SK-N-MC (cell line): ENCODE measurements around the gene ZCCHC10.

Source experiments
- DNase-seq: peaks from one replicate; pipeline ENCODE4 v3.0.0-alpha.2; 2011; ENCODE audit warnings: low read depth, low spot score
- H3K27ac ChIP-seq: fragments of 200-600 bp; sonication (generic); 2 replicates; pipeline ENCODE4 v1.5.1; 2016; ENCODE audit warnings: mixed run types
- H3K36me3 ChIP-seq: fragments of 200-600 bp; sonication (generic); 2 replicates; pipeline ENCODE4 v1.6.1; 2017; ENCODE audit warnings: antibody characterized with exemption, low read length, mixed read lengths; ENCODE audit not compliant: insufficient read depth
- H3K4me3 ChIP-seq: fragments of 200-600 bp; sonication (generic); 2 replicates; pipeline ENCODE4 v1.5.1; 2016
- H3K9ac ChIP-seq: fragments of 200-600 bp; sonication (generic); 2 replicates; pipeline ENCODE4 v1.8.0; 2017; ENCODE audit warnings: mixed run types, mixed read lengths; ENCODE audit not compliant: insufficient read length
- H3K9me3 ChIP-seq: fragments of 200-600 bp; sonication (generic); 2 replicates; pipeline ENCODE4 v1.6.1; 2017; ENCODE audit warnings: low read depth, mild to moderate bottlenecking, antibody characterized with exemption, low read length, moderate library complexity, mixed read lengths
- EZH2 ChIP-seq: fragments of 200-600 bp; sonication (generic); IDR thresholded peaks from one replicate; pipeline ENCODE4 v1.6.1; 2017; ENCODE audit warnings: antibody characterized with exemption
- FOXP2 ChIP-seq: optimal IDR thresholded peaks from 2 replicates; pipeline ENCODE3; 2011; ENCODE audit warnings: mild to moderate bottlenecking, moderate library complexity; ENCODE audit not compliant: insufficient read depth; ENCODE audit errors: extremely low read length, control extremely low read depth
- POLR2AphosphoS5 ChIP-seq: IDR thresholded peaks from 2 replicates; pipeline ENCODE4 v1.6.1; 2012; ENCODE audit warnings: mild to moderate bottlenecking, low read depth, low read length, borderline replicate concordance

Gene ZCCHC10

GRCh38 chr5:133056891-133057290 is 30.5 kb upstream of the ZCCHC10 start:
- DNase-seq = no peak
- TF ChIP-seq EZH2 (no peak), FOXP2 (no peak), POLR2AphosphoS5 (no peak)
- Histone ChIP-seq H3K4me3 (no peak overlapping the region), H3K27ac (no peak overlapping the region), H3K9ac (no peak overlapping the region), H3K36me3 (peaks cover 5% of the 10 kb centered on the region; the same call in 1 of the 2 replicates), H3K9me3 (no peaks in the 10 kb centered on the region)

GRCh38 chr5:133054697-133055471 is 28.5 kb upstream of the ZCCHC10 start:
- Histone ChIP-seq H3K9ac (no peak overlapping the region), H3K27ac (no peak overlapping the region), H3K9me3 (no peaks in the 10 kb centered on the region), H3K36me3 (peaks cover 5% of the 10 kb centered on the region; the same call in 1 of the 2 replicates), H3K4me3 (no peak overlapping the region)
- DNase-seq = no peak
- no peak for TF ChIP-seq POLR2AphosphoS5
- TF ChIP-seq FOXP2 = no peak
- TF ChIP-seq EZH2 = no peak

GRCh38 chr5:133053448-133053847 is 27.1 kb upstream of the ZCCHC10 start:
- H3K9me3 ChIP-seq = no peaks in the 10 kb centered on the region
- peak overlapping the region; percentile 98 for H3K9ac ChIP-seq
- H3K27ac ChIP-seq = no peak overlapping the region
- TF ChIP-seq POLR2AphosphoS5 = no peak
- no peak for TF ChIP-seq EZH2
- no peak for TF ChIP-seq FOXP2
- peak overlapping the region; percentile 89 for H3K4me3 ChIP-seq
- no peak for DNase-seq
- peaks cover 5% of the 10 kb centered on the region; the same call in 1 of the 2 replicates for H3K36me3 ChIP-seq

- TF ChIP-seq FOXP2 = no peak
- no peak for TF ChIP-seq POLR2AphosphoS5
- TF ChIP-seq EZH2 = no peak
- peaks cover 5% of the 10 kb centered on the region; the same call in 1 of the 2 replicates for H3K36me3 ChIP-seq
- H3K9ac ChIP-seq = peak overlapping the region; percentile 98
- H3K4me3 ChIP-seq = peak overlapping the region; percentile 89
- H3K9me3 ChIP-seq = no peaks in the 10 kb centered on the region
- H3K27ac ChIP-seq = peak overlapping the region; percentile 96
- no peak for DNase-seq
These were observed 26.2 kb upstream of the ZCCHC10 start for GRCh38 chr5:133052317-133053175.

- Histone ChIP-seq H3K36me3 (peaks cover 5% of the 10 kb centered on the region; the same call in 1 of the 2 replicates), H3K9ac (peak within 1 kb of the TSS; percentile 98), H3K27ac (peak within 1 kb of the TSS; percentile 96), H3K4me3 (peak within 1 kb of the TSS; percentile 89), H3K9me3 (no peaks in the 10 kb centered on the region)
- DNase-seq = peak; percentile 96
- TF ChIP-seq POLR2AphosphoS5 = peak; percentile 92
- TF ChIP-seq EZH2 = no peak
These were observed 25.4 kb upstream of the ZCCHC10 start, which contains the start of gene HSPA4 for GRCh38 chr5:133051542-133052316. Gene HSPA4, plus strand, starts transcription at chr5:133052013. Its CDS starts 238 bp downstream, at chr5:133052251.

- Histone ChIP-seq H3K27ac (peak overlapping the region; percentile 96), H3K4me3 (peak overlapping the region; percentile 89), H3K9ac (peak overlapping the region; percentile 98), H3K36me3 (peaks cover 5% of the 10 kb centered on the region; the same call in 1 of the 2 replicates), H3K9me3 (no peaks in the 10 kb centered on the region)
- DNase-seq = no peak
- TF ChIP-seq EZH2 (no peak), FOXP2 (no peak), POLR2AphosphoS5 (no peak)
These were observed 24.8 kb upstream of the ZCCHC10 start for GRCh38 chr5:133051061-133051541.

- H3K4me3 ChIP-seq = peak overlapping the region; percentile 89
- no peaks in the 10 kb centered on the region for H3K9me3 ChIP-seq
- no peak for TF ChIP-seq POLR2AphosphoS5
- H3K36me3 ChIP-seq = peaks cover 5% of the 10 kb centered on the region; the same call in 1 of the 2 replicates
- peak overlapping the region; percentile 98 for H3K9ac ChIP-seq
- peak overlapping the region; percentile 96 for H3K27ac ChIP-seq
- no peak for DNase-seq
These were observed 24.2 kb upstream of the ZCCHC10 start for GRCh38 chr5:133050521-133050920.

- TF ChIP-seq FOXP2 (no peak), POLR2AphosphoS5 (no peak), EZH2 (no peak)
- peak overlapping the region; percentile 62 for H3K4me3 ChIP-seq
- no peak for DNase-seq
- no peaks in the 10 kb centered on the region for H3K9me3 ChIP-seq
- peak overlapping the region; percentile 62 for H3K9ac ChIP-seq
- H3K27ac ChIP-seq = peak overlapping the region; percentile 82
- peaks cover 5% of the 10 kb centered on the region; the same call in 1 of the 2 replicates for H3K36me3 ChIP-seq
These were observed 23.3 kb upstream of the ZCCHC10 start for GRCh38 chr5:133049726-133050048.
